OCI-LY7 (cell line): ENCODE results near the gene SLC25A40. TPM values are rescaled to one million over a fixed set of nuclear protein-coding genes. Genes with fewer than 3 reads are reported as not detected.
"Not testable (repeated sequence)": the region's sequence is repeated elsewhere in the genome, so short reads cannot be mapped to it uniquely, and the experiment has no call there.

ENCODE experiments used
- BruUV-seq: library from RNA; stranded (reverse); fragments of 400-500 nt; replicated peaks from 2 replicates; lab custom pipeline; 2021; lab: Mats Ljungman, UMichigan
- CTCF ChIA-PET: fragments of 300-600 bp; sonication (Branson Sonifier 250); formaldehyde crosslinking; loops from one replicate; lab custom pipeline; 2022; ENCODE audit warnings: antibody characterized with exemption; ENCODE audit not compliant: unreplicated experiment; lab: Charles Lee
- POLR2A ChIA-PET: fragments of 300-600 bp; sonication (Branson Sonifier 250); formaldehyde crosslinking; loops from one replicate; lab custom pipeline; 2022; ENCODE audit warnings: antibody characterized with exemption; lab: Charles Lee
- DNase-seq: peaks from one replicate; pipeline ENCODE4 v3.0.0-alpha.2; 2015; ENCODE audit warnings: low spot score
- H2AFZ ChIP-seq: fragments of 200-600 bp; sonication (generic), shearing (Covaris generic); 2 replicates; pipeline ENCODE4 v1.6.1; 2014; ENCODE audit warnings: mild to moderate bottlenecking, antibody characterized with exemption, low read length, moderate library complexity
- H3K27ac ChIP-seq: fragments of 200-600 bp; sonication (generic); 2 replicates; pipeline ENCODE4 v1.5.1; 2014; ENCODE audit warnings: mixed run types, low read depth, mild to moderate bottlenecking, moderate library complexity, low read length, inconsistent platforms; ENCODE audit not compliant: poor library complexity, severe bottlenecking
- H3K36me3 ChIP-seq: fragments of 200-600 bp; sonication (generic); 2 replicates; pipeline ENCODE4 v1.6.1; 2014; ENCODE audit warnings: mild to moderate bottlenecking, antibody characterized with exemption, low read length, moderate library complexity, mixed read lengths; ENCODE audit not compliant: insufficient read depth
- H3K4me1 ChIP-seq: fragments of 200-600 bp; sonication (generic); 2 replicates; pipeline ENCODE4 v1.5.1; 2014; ENCODE audit warnings: mild to moderate bottlenecking, low read length; ENCODE audit not compliant: insufficient read depth, poor library complexity, severe bottlenecking
- H3K4me2 ChIP-seq: fragments of 200-600 bp; sonication (generic); 2 replicates; pipeline ENCODE4 v1.6.1; 2014; ENCODE audit warnings: mild to moderate bottlenecking, low read length
- H3K4me3 ChIP-seq: fragments of 200-600 bp; sonication (generic); 2 replicates; pipeline ENCODE4 v1.5.1; 2014; ENCODE audit warnings: mild to moderate bottlenecking, low read depth, low read length; ENCODE audit not compliant: poor library complexity, severe bottlenecking
- H3K79me2 ChIP-seq: fragments of 200-600 bp; sonication (generic); 2 replicates; pipeline ENCODE4 v1.6.1; 2016; ENCODE audit warnings: low read depth, mild to moderate bottlenecking, low read length, moderate library complexity, mixed read lengths; ENCODE audit not compliant: insufficient read depth
- H3K9me2 ChIP-seq: fragments of 200-600 bp; sonication (generic); 2 replicates; pipeline ENCODE4 v1.6.1; 2016; ENCODE audit warnings: mild to moderate bottlenecking, low read length, mixed read lengths; ENCODE audit not compliant: insufficient read depth
- H3K9me3 ChIP-seq: fragments of 200-600 bp; sonication (generic); 2 replicates; pipeline ENCODE4 v1.6.1; 2014; ENCODE audit warnings: mild to moderate bottlenecking, mixed run types, low read length, mixed read lengths
- H4K20me1 ChIP-seq: fragments of 200-600 bp; sonication (generic); 2 replicates; pipeline ENCODE4 v1.6.1; 2014; ENCODE audit warnings: mild to moderate bottlenecking, antibody characterized with exemption, low read length, moderate library complexity, mixed read lengths; ENCODE audit not compliant: insufficient read depth
- EZH2phosphoT487 ChIP-seq: fragments of 200-600 bp; sonication (generic); IDR thresholded peaks from 2 replicates; pipeline ENCODE4 v1.6.1; 2018; ENCODE audit warnings: low read depth, borderline replicate concordance, mild to moderate bottlenecking, mixed run types, antibody characterized with exemption, low read length, moderate library complexity, mixed read lengths
- intact Hi-C: fragments of 100-400 bp; cut with micrococcal nuclease; formaldehyde crosslinking; loops from one replicate; pipeline ENCODE4 v1.10.0; 2022; ENCODE audit not compliant: unreplicated experiment
- total RNA-seq, 2 experiments: library from RNA; depleted of rRNA in 1 of 2; stranded (reverse); fragments of >200 nt in 1 of 2; shearing (Covaris generic) in 1 of 2; gene quantifications; 2 replicates each; pipeline ENCODE4 v1.2.3, GENCODE V29; 2014 to 2022
- TF ChIP-seq, protein P1 (sequence below): fragments of 200-600 bp; sonication (generic); conservative IDR thresholded peaks from 2 replicates; pipeline ENCODE4 v1.5.1; 2014; ENCODE audit warnings: mild to moderate bottlenecking, antibody characterized with exemption, low read length, moderate library complexity, mixed read lengths

Gene SLC25A40
- total RNA-seq, 2 experiments from 2014 or later, result 21.0 to 53.6 TPM

DNA sequence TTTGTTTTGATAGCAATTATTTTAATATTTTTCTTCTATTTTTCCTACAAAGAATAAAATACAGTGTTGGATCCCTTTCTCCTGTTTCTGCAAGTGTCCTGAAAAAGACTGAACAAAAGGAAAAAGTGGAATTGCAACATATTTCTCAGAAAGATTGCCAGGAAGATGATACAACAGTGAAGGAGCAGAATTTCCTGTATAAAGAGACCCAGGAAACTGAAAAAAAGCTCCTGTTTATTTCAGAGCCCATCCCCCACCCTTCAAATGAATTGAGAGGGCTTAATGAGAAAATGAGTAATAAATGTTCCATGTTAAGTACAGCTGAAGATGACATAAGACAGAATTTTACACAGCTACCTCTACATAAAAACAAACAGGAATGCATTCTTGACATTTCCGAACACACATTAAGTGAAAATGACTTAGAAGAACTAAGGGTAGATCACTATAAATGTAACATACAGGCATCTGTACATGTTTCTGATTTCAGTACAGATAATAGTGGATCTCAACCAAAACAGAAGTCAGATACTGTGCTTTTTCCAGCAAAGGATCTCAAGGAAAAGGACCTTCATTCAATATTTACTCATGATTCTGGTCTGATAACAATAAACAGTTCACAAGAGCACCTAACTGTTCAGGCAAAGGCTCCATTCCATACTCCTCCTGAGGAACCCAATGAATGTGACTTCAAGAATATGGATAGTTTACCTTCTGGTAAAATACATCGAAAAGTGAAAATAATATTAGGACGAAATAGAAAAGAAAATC, 31.2 kb upstream of the SLC25A40 start:
- DNase-seq, CTCF ChIA-PET, intact Hi-C loops, H3K9me2 ChIP-seq, H2AFZ ChIP-seq, H3K4me3 ChIP-seq, H3K9me3 ChIP-seq, H3K4me1 ChIP-seq, H3K27ac ChIP-seq, H3K79me2 ChIP-seq, H4K20me1 ChIP-seq, BruUV-seq, H3K4me2 ChIP-seq: not testable (repeated sequence)
- POLR2A ChIA-PET, result interaction anchor here (1.0 kb wide), 1 partner anchor 13 kb away, joined by 6 read pairs; no protein-coding TSS in a partner anchor
- peaks cover 69% of the 10 kb centered on the region for H3K36me3 ChIP-seq

DNA sequence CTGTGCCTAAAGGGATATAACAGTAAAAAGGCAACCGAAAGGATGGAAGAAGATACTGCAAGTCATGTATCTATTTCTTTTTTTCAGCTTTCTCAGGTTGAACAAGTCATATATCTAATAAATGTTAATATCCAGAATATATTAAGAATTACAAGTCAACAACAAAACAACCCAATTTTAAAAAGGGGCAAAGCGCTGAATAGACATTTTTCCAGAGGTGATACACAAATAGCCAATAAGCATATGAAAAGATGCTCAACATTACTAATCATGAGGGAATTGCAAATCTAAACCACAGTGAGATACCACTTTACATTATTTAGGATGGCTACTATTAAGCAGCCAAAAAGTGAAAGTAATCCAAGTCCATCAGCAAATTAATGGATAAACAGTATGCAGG, 23.1 kb upstream of the SLC25A40 start:
- no peak for DNase-seq
- no peak overlapping the region for H3K4me2 ChIP-seq
- peaks cover 22% of the 10 kb centered on the region; the same call in 1 of the 2 replicates for H3K79me2 ChIP-seq
- H2AFZ ChIP-seq, result no peak overlapping the region
- no peak overlapping the region for H3K4me3 ChIP-seq
- H4K20me1 ChIP-seq, result no peaks in the 10 kb centered on the region; the same call in 1 of the 2 replicates
- H3K36me3 ChIP-seq, result peaks cover 100% of the 10 kb centered on the region
- TF ChIP-seq, protein P1, sequence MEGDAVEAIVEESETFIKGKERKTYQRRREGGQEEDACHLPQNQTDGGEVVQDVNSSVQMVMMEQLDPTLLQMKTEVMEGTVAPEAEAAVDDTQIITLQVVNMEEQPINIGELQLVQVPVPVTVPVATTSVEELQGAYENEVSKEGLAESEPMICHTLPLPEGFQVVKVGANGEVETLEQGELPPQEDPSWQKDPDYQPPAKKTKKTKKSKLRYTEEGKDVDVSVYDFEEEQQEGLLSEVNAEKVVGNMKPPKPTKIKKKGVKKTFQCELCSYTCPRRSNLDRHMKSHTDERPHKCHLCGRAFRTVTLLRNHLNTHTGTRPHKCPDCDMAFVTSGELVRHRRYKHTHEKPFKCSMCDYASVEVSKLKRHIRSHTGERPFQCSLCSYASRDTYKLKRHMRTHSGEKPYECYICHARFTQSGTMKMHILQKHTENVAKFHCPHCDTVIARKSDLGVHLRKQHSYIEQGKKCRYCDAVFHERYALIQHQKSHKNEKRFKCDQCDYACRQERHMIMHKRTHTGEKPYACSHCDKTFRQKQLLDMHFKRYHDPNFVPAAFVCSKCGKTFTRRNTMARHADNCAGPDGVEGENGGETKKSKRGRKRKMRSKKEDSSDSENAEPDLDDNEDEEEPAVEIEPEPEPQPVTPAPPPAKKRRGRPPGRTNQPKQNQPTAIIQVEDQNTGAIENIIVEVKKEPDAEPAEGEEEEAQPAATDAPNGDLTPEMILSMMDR, result no peak
- no peak for TF ChIP-seq EZH2phosphoT487
- no peak overlapping the region for H3K27ac ChIP-seq
- intact Hi-C loops, result no loop called here
- ChIA-PET CTCF (no interaction called here), POLR2A (no interaction called here)
- BruUV-seq, result no TSS peak
- no peaks in the 10 kb centered on the region for H3K4me1 ChIP-seq
- H3K9me3 ChIP-seq, result no peaks in the 10 kb centered on the region
- H3K9me2 ChIP-seq, result no peaks in the 10 kb centered on the region

DNA sequence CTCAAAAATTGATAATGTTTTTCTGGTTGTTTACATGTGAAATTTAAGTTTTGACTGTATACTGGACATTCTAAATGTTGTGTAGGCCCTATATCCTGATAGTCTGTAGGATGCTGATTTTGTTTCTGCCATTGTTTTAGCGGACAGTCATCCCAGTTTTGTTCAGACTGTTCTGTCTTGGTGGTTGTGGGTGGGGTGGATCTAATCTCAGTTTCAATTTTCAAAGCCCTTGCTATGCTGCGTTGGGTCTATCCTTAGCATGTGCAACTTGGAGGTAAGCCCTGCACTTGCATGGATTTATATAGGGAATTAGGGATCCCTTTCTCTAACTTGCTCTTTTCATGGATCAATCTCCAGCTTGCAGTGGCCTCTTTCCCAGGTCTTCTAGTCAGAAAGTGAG, 19.2 kb upstream of the SLC25A40 start:
- H4K20me1 ChIP-seq, result no peaks in the 10 kb centered on the region; the same call in 1 of the 2 replicates
- TF ChIP-seq EZH2phosphoT487, result no peak
- CTCF ChIA-PET, result interaction anchor here (0.5 kb wide), 1 partner anchor 39 kb away, joined by 3 read pairs; no protein-coding TSS in a partner anchor
- no peak for DNase-seq
- no peak overlapping the region for H3K4me3 ChIP-seq
- H3K27ac ChIP-seq, result no peak overlapping the region
- no peak overlapping the region for H2AFZ ChIP-seq
- H3K9me3 ChIP-seq, result no peaks in the 10 kb centered on the region
- BruUV-seq, result no TSS peak
- H3K4me2 ChIP-seq, result no peak overlapping the region
- no peaks in the 10 kb centered on the region for H3K9me2 ChIP-seq
- no peaks in the 10 kb centered on the region for H3K4me1 ChIP-seq
- H3K36me3 ChIP-seq, result peaks cover 98% of the 10 kb centered on the region
- peaks cover 57% of the 10 kb centered on the region for H3K79me2 ChIP-seq
- intact Hi-C loops, result no loop called here
- POLR2A ChIA-PET, result interaction anchor here (0.6 to 1.1 kb wide), 5 partner anchors 9 to 47 kb away, joined by 3 to 6 read pairs (median 3); no protein-coding TSS in a partner anchor
